ENCODE measurements around the gene POU2AF3. TPM values are rescaled to one million over a fixed set of nuclear protein-coding genes. Genes with fewer than 3 reads are reported as not detected.

The POU2AF3 gene
- total and polyA plus RNA-seq, 3 donors from 2014 or later, result 6.4 to 11.5 (median 9.0) TPM

GRCh38 chr11:111353776-111354600 lies 55.6 kb downstream of the POU2AF3 start:
- Histone ChIP-seq H3K27ac (peak overlapping the region; percentile 59 to 83), H3K9me3 (no peaks in the 10 kb centered on the region), H3K4me3 (no peak overlapping the region), H3K4me1 (peaks cover 20% of the 10 kb centered on the region), H3K36me3 (ENCODE audit: low read depth, missing control alignments) (no peaks in the 10 kb centered on the region), H3K27me3 (no peaks in the 10 kb centered on the region)
- WGBS, 2 donors, result 92 to 94% methylated on average over 16 of the region's 16 CpGs
- intact Hi-C loops (cut with DNase I; ENCODE audit: low total_unique reads), result no loop called here
- TF ChIP-seq CTCF (IDR thresholded peaks at IDR 0.05) (no peak), POLR2A (IDR thresholded peaks at IDR 0.05) (no peak)
- DNase-seq, result no peak

GRCh38 chr11:111354601-111354891 lies 56.2 kb downstream of the POU2AF3 start:
- Histone ChIP-seq H3K9me3 (no peaks in the 10 kb centered on the region), H3K4me3 (no peak overlapping the region), H3K4me1 (peaks cover 20% of the 10 kb centered on the region), H3K27me3 (no peaks in the 10 kb centered on the region), H3K27ac (peak overlapping the region; percentile 59 to 83), H3K36me3 (ENCODE audit: low read depth, missing control alignments) (no peaks in the 10 kb centered on the region)
- DNase-seq, result no peak
- no peak for TF ChIP-seq POLR2A (IDR thresholded peaks at IDR 0.05)
- no peak for TF ChIP-seq CTCF (IDR thresholded peaks at IDR 0.05)
- intact Hi-C loops (cut with DNase I; ENCODE audit: low total_unique reads), result no loop called here
- 82 to 97% methylated on average over 2 of the region's 2 CpGs for WGBS, 2 donors

- intact Hi-C loops (cut with DNase I; ENCODE audit: low total_unique reads), result no loop called here
- no peak for TF ChIP-seq CTCF (IDR thresholded peaks at IDR 0.05)
- TF ChIP-seq POLR2A (IDR thresholded peaks at IDR 0.05), result no peak
- H3K9me3 ChIP-seq, result no peaks in the 10 kb centered on the region
- no peak for DNase-seq
- no peaks in the 10 kb centered on the region for H3K36me3 ChIP-seq (ENCODE audit: low read depth, missing control alignments)
- no peak overlapping the region for H3K4me3 ChIP-seq
- H3K27ac ChIP-seq, result peak overlapping the region; percentile 59 to 83
- 93% methylated on average over 5 of the region's 5 CpGs for WGBS, 2 donors
- H3K27me3 ChIP-seq, result no peaks in the 10 kb centered on the region
- peaks cover 20% of the 10 kb centered on the region for H3K4me1 ChIP-seq
Observed at GRCh38 chr11:111355101-111355500, 56.8 kb downstream of the POU2AF3 start.

- H3K27ac ChIP-seq, result no peak overlapping the region
Observed at GRCh38 chr11:111355956-111356659, 57.8 kb downstream of the POU2AF3 start.

More at GRCh38 chr11:111355956-111356659, 57.8 kb downstream of the POU2AF3 start:
- H3K4me3 ChIP-seq, result no peak overlapping the region
- TF ChIP-seq POLR2A (IDR thresholded peaks at IDR 0.05) (no peak), CTCF (IDR thresholded peaks at IDR 0.05) (no peak)
- no peaks in the 10 kb centered on the region for H3K36me3 ChIP-seq (ENCODE audit: low read depth, missing control alignments)
- no peak for DNase-seq
- 76 to 81% methylated on average over 5 of the region's 5 CpGs for WGBS, 2 donors
- intact Hi-C loops (cut with DNase I; ENCODE audit: low total_unique reads), result no loop called here
- no peaks in the 10 kb centered on the region for H3K27me3 ChIP-seq
- H3K4me1 ChIP-seq, result peaks cover 13% of the 10 kb centered on the region
- no peaks in the 10 kb centered on the region for H3K9me3 ChIP-seq
